ENCODE data around the gene PLCD1.

The PLCD1 gene

GRCh38 chr3:38032328-38032865, 3.0 kb upstream of the PLCD1 start:
- no peak for FAIRE-seq
- TF ChIP-seq TAF1 (IDR thresholded peaks at IDR 0.05; ENCODE audit: borderline replicate concordance, low read depth, low read length), result no peak
- no peak for TF ChIP-seq POLR2A (IDR thresholded peaks at IDR 0.05; ENCODE audit: low read depth, low read length)
- TF ChIP-seq POLR2AphosphoS5 (IDR thresholded peaks at IDR 0.05; ENCODE audit: low read depth, low read length), result no peak
- no peak for DNase-seq (ENCODE audit: insufficient read length)

GRCh38 chr3:38031022-38031994, 1.9 kb upstream of the PLCD1 start:
- FAIRE-seq, result no peak
- TF ChIP-seq TAF1 (IDR thresholded peaks at IDR 0.05; ENCODE audit: borderline replicate concordance, low read depth, low read length) (no peak), POLR2A (IDR thresholded peaks at IDR 0.05; ENCODE audit: low read depth, low read length) (no peak), POLR2AphosphoS5 (IDR thresholded peaks at IDR 0.05; ENCODE audit: low read depth, low read length) (no peak)
- no peak for DNase-seq (ENCODE audit: insufficient read length)

- TF ChIP-seq POLR2A (IDR thresholded peaks at IDR 0.05; ENCODE audit: low read depth, low read length), result no peak
- no peak for TF ChIP-seq TAF1 (IDR thresholded peaks at IDR 0.05; ENCODE audit: borderline replicate concordance, low read depth, low read length)
- TF ChIP-seq POLR2AphosphoS5 (IDR thresholded peaks at IDR 0.05; ENCODE audit: low read depth, low read length), result no peak
- no peak for FAIRE-seq
Observed at GRCh38 chr3:38030126-38031021, 932 bp upstream of the PLCD1 start.

GRCh38 chr3:38028621-38029361, 651 bp downstream of the PLCD1 start:
- no peak for DNase-seq (ENCODE audit: insufficient read length)
- TF ChIP-seq POLR2AphosphoS5 (IDR thresholded peaks at IDR 0.05; ENCODE audit: low read depth, low read length) (no peak), POLR2A (IDR thresholded peaks at IDR 0.05; ENCODE audit: low read depth, low read length) (no peak), TAF1 (IDR thresholded peaks at IDR 0.05; ENCODE audit: borderline replicate concordance, low read depth, low read length) (no peak)
- no peak for FAIRE-seq

More at GRCh38 chr3:38030126-38031021, 932 bp upstream of the PLCD1 start:
- DNase-seq (ENCODE audit: insufficient read length), result no peak

GRCh38 chr3:38027466-38028465, 1.7 kb downstream of the PLCD1 start:
- TF ChIP-seq POLR2AphosphoS5 (IDR thresholded peaks at IDR 0.05; ENCODE audit: low read depth, low read length) (no peak), POLR2A (IDR thresholded peaks at IDR 0.05; ENCODE audit: low read depth, low read length) (no peak), TAF1 (IDR thresholded peaks at IDR 0.05; ENCODE audit: borderline replicate concordance, low read depth, low read length) (no peak)
- FAIRE-seq, result no peak

GRCh38 chr3:38026856-38027255, 2.6 kb downstream of the PLCD1 start:
- DNase-seq (ENCODE audit: insufficient read length) (no peak), FAIRE-seq (no peak)
- no peak for TF ChIP-seq TAF1 (IDR thresholded peaks at IDR 0.05; ENCODE audit: borderline replicate concordance, low read depth, low read length)
- TF ChIP-seq POLR2AphosphoS5 (IDR thresholded peaks at IDR 0.05; ENCODE audit: low read depth, low read length), result no peak
- TF ChIP-seq POLR2A (IDR thresholded peaks at IDR 0.05; ENCODE audit: low read depth, low read length), result no peak

More at GRCh38 chr3:38027466-38028465, 1.7 kb downstream of the PLCD1 start:
- DNase-seq (ENCODE audit: insufficient read length), result no peak

GRCh38 chr3:38022896-38023709, 6.3 kb downstream of the PLCD1 start:
- FAIRE-seq, result no peak
- no peak for TF ChIP-seq TAF1 (IDR thresholded peaks at IDR 0.05; ENCODE audit: borderline replicate concordance, low read depth, low read length)
- no peak for TF ChIP-seq POLR2A (IDR thresholded peaks at IDR 0.05; ENCODE audit: low read depth, low read length)
- no peak for TF ChIP-seq POLR2AphosphoS5 (IDR thresholded peaks at IDR 0.05; ENCODE audit: low read depth, low read length)
- DNase-seq (ENCODE audit: insufficient read length), result no peak

GRCh38 chr3:38022301-38022700, 7.1 kb downstream of the PLCD1 start:
- FAIRE-seq (no peak), DNase-seq (ENCODE audit: insufficient read length) (no peak)
- TF ChIP-seq POLR2A (IDR thresholded peaks at IDR 0.05; ENCODE audit: low read depth, low read length) (no peak), POLR2AphosphoS5 (IDR thresholded peaks at IDR 0.05; ENCODE audit: low read depth, low read length) (no peak), TAF1 (IDR thresholded peaks at IDR 0.05; ENCODE audit: borderline replicate concordance, low read depth, low read length) (no peak)

GRCh38 chr3:38021196-38021595, 8.2 kb downstream of the PLCD1 start:
- no peak for DNase-seq (ENCODE audit: insufficient read length)
- no peak for FAIRE-seq
- TF ChIP-seq POLR2AphosphoS5 (IDR thresholded peaks at IDR 0.05; ENCODE audit: low read depth, low read length) (no peak), TAF1 (IDR thresholded peaks at IDR 0.05; ENCODE audit: borderline replicate concordance, low read depth, low read length) (no peak), POLR2A (IDR thresholded peaks at IDR 0.05; ENCODE audit: low read depth, low read length) (no peak)
